ENCODE data around the gene MRPS34.

Gene MRPS34

GRCh38 chr16:1772908-1773702, at the start of gene MRPS34 (continued):
- TF ChIP-seq TSHZ1 (tag by site-specific recombination; IDR thresholded peaks at IDR 0.05; ENCODE audit: borderline replicate concordance) (peak; percentile 32; the same call in 1 of the 2 replicates), ZFP69B (tag by site-specific recombination; IDR thresholded peaks at IDR 0.05) (peak; percentile 76), ZNF76 (tag by site-specific recombination; IDR thresholded peaks at IDR 0.05; ENCODE audit: borderline replicate concordance, low read depth) (peak; percentile 85), ZNF624 (tag by site-specific recombination; IDR thresholded peaks at IDR 0.05) (no peak), KLF9 (tag by site-specific recombination; IDR thresholded peaks at IDR 0.05; ENCODE audit: low read depth) (peak; percentile 92), ZBTB20 (tag by site-specific recombination; IDR thresholded peaks at IDR 0.05) (peak; percentile 61), FEZF1 (tag by site-specific recombination; IDR thresholded peaks at IDR 0.05) (no peak), ZNF621 (tag by site-specific recombination; IDR thresholded peaks at IDR 0.05) (no peak), ZNF544 (tag by site-specific recombination; IDR thresholded peaks at IDR 0.05) (no peak), ZNF837 (tag by site-specific recombination; IDR thresholded peaks at IDR 0.05) (no peak), ZNF585B (tag by site-specific recombination; IDR thresholded peaks at IDR 0.05) (no peak), SP7 (tag by site-specific recombination; IDR thresholded peaks at IDR 0.05) (peak; percentile 80), BCL11A (tag by site-specific recombination; IDR thresholded peaks at IDR 0.05; ENCODE audit: low read depth) (no peak), ZNF324 (tag by site-specific recombination; IDR thresholded peaks at IDR 0.05) (peak; percentile 82; the same call in 1 of the 2 replicates), ZNF175 (tag by site-specific recombination; IDR thresholded peaks at IDR 0.05) (no peak), ZBTB21 (tag by site-specific recombination; IDR thresholded peaks at IDR 0.05) (no peak), ZNF658 (tag by site-specific recombination; IDR thresholded peaks at IDR 0.05) (no peak), ZFHX2 (tag by site-specific recombination; conservative IDR thresholded peaks at IDR 0.05) (peak; percentile 14; the same call in 1 of the 2 replicates), RBAK (tag by site-specific recombination; IDR thresholded peaks at IDR 0.05) (no peak), KLF7 (tag by site-specific recombination; IDR thresholded peaks at IDR 0.05; ENCODE audit: borderline replicate concordance) (peak; percentile 74; the same call in 1 of the 2 replicates), ZNF513 (tag by site-specific recombination; IDR thresholded peaks at IDR 0.05) (peak; percentile 96), CTCF (tag by site-specific recombination; IDR thresholded peaks at IDR 0.05) (peak; percentile 98), MEIS1 (CRISPR knock-in tag; IDR thresholded peaks at IDR 0.05; ENCODE audit: borderline replicate concordance) (no peak)
- TF ChIP-seq, protein P1, sequence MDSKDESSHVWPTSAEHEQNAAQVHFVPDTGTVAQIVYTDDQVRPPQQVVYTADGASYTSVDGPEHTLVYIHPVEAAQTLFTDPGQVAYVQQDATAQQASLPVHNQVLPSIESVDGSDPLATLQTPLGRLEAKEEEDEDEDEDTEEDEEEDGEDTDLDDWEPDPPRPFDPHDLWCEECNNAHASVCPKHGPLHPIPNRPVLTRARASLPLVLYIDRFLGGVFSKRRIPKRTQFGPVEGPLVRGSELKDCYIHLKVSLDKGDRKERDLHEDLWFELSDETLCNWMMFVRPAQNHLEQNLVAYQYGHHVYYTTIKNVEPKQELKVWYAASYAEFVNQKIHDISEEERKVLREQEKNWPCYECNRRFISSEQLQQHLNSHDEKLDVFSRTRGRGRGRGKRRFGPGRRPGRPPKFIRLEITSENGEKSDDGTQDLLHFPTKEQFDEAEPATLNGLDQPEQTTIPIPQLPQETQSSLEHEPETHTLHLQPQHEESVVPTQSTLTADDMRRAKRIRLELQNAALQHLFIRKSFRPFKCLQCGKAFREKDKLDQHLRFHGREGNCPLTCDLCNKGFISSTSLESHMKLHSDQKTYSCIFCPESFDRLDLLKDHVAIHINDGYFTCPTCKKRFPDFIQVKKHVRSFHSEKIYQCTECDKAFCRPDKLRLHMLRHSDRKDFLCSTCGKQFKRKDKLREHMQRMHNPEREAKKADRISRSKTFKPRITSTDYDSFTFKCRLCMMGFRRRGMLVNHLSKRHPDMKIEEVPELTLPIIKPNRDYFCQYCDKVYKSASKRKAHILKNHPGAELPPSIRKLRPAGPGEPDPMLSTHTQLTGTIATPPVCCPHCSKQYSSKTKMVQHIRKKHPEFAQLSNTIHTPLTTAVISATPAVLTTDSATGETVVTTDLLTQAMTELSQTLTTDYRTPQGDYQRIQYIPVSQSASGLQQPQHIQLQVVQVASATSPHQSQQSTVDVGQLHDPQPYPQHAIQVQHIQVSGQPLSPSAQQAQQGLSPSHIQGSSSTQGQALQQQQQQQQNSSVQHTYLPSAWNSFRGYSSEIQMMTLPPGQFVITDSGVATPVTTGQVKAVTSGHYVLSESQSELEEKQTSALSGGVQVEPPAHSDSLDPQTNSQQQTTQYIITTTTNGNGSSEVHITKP (tag by site-specific recombination; IDR thresholded peaks at IDR 0.05) = peak; percentile 50
- TF ChIP-seq, protein P2, sequence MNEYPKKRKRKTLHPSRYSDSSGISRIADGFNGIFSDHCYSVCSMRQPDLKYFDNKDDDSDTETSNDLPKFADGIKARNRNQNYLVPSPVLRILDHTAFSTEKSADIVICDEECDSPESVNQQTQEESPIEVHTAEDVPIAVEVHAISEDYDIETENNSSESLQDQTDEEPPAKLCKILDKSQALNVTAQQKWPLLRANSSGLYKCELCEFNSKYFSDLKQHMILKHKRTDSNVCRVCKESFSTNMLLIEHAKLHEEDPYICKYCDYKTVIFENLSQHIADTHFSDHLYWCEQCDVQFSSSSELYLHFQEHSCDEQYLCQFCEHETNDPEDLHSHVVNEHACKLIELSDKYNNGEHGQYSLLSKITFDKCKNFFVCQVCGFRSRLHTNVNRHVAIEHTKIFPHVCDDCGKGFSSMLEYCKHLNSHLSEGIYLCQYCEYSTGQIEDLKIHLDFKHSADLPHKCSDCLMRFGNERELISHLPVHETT (tag by site-specific recombination; IDR thresholded peaks at IDR 0.05) = peak; percentile 74
- TF ChIP-seq, protein P3, sequence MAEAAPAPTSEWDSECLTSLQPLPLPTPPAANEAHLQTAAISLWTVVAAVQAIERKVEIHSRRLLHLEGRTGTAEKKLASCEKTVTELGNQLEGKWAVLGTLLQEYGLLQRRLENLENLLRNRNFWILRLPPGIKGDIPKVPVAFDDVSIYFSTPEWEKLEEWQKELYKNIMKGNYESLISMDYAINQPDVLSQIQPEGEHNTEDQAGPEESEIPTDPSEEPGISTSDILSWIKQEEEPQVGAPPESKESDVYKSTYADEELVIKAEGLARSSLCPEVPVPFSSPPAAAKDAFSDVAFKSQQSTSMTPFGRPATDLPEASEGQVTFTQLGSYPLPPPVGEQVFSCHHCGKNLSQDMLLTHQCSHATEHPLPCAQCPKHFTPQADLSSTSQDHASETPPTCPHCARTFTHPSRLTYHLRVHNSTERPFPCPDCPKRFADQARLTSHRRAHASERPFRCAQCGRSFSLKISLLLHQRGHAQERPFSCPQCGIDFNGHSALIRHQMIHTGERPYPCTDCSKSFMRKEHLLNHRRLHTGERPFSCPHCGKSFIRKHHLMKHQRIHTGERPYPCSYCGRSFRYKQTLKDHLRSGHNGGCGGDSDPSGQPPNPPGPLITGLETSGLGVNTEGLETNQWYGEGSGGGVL (tag by site-specific recombination; IDR thresholded peaks at IDR 0.05) = no peak; the same call in none of the 2 replicates
